Activated naive CD8-positive, alpha-beta T cell treated with anti-CD3 and anti-CD28 coated beads, Interleukin-2, amount 10 ng/mL, durations not matched to agents 7 days and 5 days (primary cell): ENCODE results near the gene FGGY. TPM values are rescaled to one million over a fixed set of nuclear protein-coding genes. Genes with fewer than 3 reads are reported as not detected.

Source experiments
- ATAC-seq: fragments of 150-1000 bp; cut with Tn5 transposase; one replicate; pipeline ENCODE4 v1.10.0; 2021; ENCODE audit warnings: low read depth, moderate library complexity
- POLR2A ChIA-PET: fragments of 350-600 bp; sonication (Branson Sonifier 250); formaldehyde crosslinking; loops from one replicate; lab custom pipeline; 2021; ENCODE audit warnings: antibody characterized with exemption; lab: Charles Lee
- DNase-seq: peaks from one replicate; pipeline ENCODE4 v3.0.0; 2021
- H3K27ac Mint-ChIP-seq: one replicate; pipeline ENCODE4 v1.8.0; 2022; ENCODE audit warnings: mild to moderate bottlenecking, mixed read lengths
- H3K27me3 Mint-ChIP-seq: one replicate; pipeline ENCODE4 v1.8.0; 2022; ENCODE audit warnings: mild to moderate bottlenecking, moderate library complexity, mixed read lengths
- H3K36me3 Mint-ChIP-seq: one replicate; pipeline ENCODE4 v1.8.0; 2021; ENCODE audit warnings: mild to moderate bottlenecking, mixed read lengths
- H3K4me1 Mint-ChIP-seq: one replicate; pipeline ENCODE4 v1.8.0; 2021; ENCODE audit warnings: mixed read lengths
- H3K4me3 Mint-ChIP-seq: one replicate; pipeline ENCODE4 v1.8.0; 2022; ENCODE audit warnings: mild to moderate bottlenecking, moderate library complexity, mixed read lengths
- H3K9me3 Mint-ChIP-seq: one replicate; pipeline ENCODE4 v1.8.0; 2021; ENCODE audit warnings: mixed read lengths
- total RNA-seq, 2 experiments: library from RNA; stranded (reverse); gene quantifications; one replicate each; pipeline ENCODE4 v1.2.3, GENCODE V29; 2021

Gene FGGY
- total RNA-seq, 2 experiments from 2014 or later: 10.1 to 11.7 TPM

GRCh38 chr1:59415286-59415850, 118.5 kb downstream of the FGGY start:
- Mint-ChIP-seq H3K9me3 (peaks cover 1% of the 10 kb centered on the region), H3K27ac (no peak overlapping the region), H3K27me3 (no peaks in the 10 kb centered on the region), H3K4me1 (peaks cover 1% of the 10 kb centered on the region), H3K36me3 (peaks cover 3% of the 10 kb centered on the region), H3K4me3 (no peak overlapping the region)
- POLR2A ChIA-PET: interaction anchor here (0.5 kb wide), 1 partner anchor 630 kb away, joined by 4 read pairs; no protein-coding TSS in a partner anchor
- DNase-seq (no peak), ATAC-seq (no peak)

- H3K4me1 Mint-ChIP-seq: peaks cover 1% of the 10 kb centered on the region
- peaks cover 1% of the 10 kb centered on the region for H3K9me3 Mint-ChIP-seq
- no peaks in the 10 kb centered on the region for H3K27me3 Mint-ChIP-seq
- ATAC-seq: no peak
- DNase-seq: no peak
- H3K36me3 Mint-ChIP-seq: peaks cover 3% of the 10 kb centered on the region
- POLR2A ChIA-PET: interaction anchor here (0.5 kb wide), 1 partner anchor 631 kb away, joined by 4 read pairs; no protein-coding TSS in a partner anchor
- H3K27ac Mint-ChIP-seq: no peak overlapping the region
- H3K4me3 Mint-ChIP-seq: no peak overlapping the region
These were observed 119.0 kb downstream of the FGGY start for GRCh38 chr1:59415881-59416280.

GRCh38 chr1:59417406-59417805, 120.5 kb downstream of the FGGY start:
- no peak overlapping the region for H3K27ac Mint-ChIP-seq
- DNase-seq (no peak), ATAC-seq (no peak)
- no peak overlapping the region for H3K4me3 Mint-ChIP-seq
- H3K36me3 Mint-ChIP-seq: peaks cover 3% of the 10 kb centered on the region
- H3K4me1 Mint-ChIP-seq: peaks cover 1% of the 10 kb centered on the region
- no peaks in the 10 kb centered on the region for H3K27me3 Mint-ChIP-seq
- H3K9me3 Mint-ChIP-seq: peaks cover 1% of the 10 kb centered on the region
- POLR2A ChIA-PET: no interaction called here

GRCh38 chr1:59418363-59419144, 121.7 kb downstream of the FGGY start:
- H3K4me1 Mint-ChIP-seq: peaks cover 1% of the 10 kb centered on the region
- POLR2A ChIA-PET: no interaction called here
- H3K36me3 Mint-ChIP-seq: peaks cover 3% of the 10 kb centered on the region
- DNase-seq: no peak
- H3K9me3 Mint-ChIP-seq: peaks cover 1% of the 10 kb centered on the region
- no peak overlapping the region for H3K4me3 Mint-ChIP-seq
- H3K27ac Mint-ChIP-seq: no peak overlapping the region
- ATAC-seq: no peak
- no peaks in the 10 kb centered on the region for H3K27me3 Mint-ChIP-seq

GRCh38 chr1:59419361-59420140, 122.7 kb downstream of the FGGY start:
- Mint-ChIP-seq H3K27me3 (no peaks in the 10 kb centered on the region), H3K4me1 (peaks cover 1% of the 10 kb centered on the region), H3K36me3 (peaks cover 3% of the 10 kb centered on the region), H3K9me3 (peaks cover 1% of the 10 kb centered on the region), H3K27ac (no peak overlapping the region), H3K4me3 (no peak overlapping the region)
- DNase-seq: no peak
- no peak for ATAC-seq
- POLR2A ChIA-PET: no interaction called here

GRCh38 chr1:59421232-59421920, 124.5 kb downstream of the FGGY start:
- Mint-ChIP-seq H3K27me3 (no peaks in the 10 kb centered on the region), H3K36me3 (peaks cover 3% of the 10 kb centered on the region), H3K4me1 (peaks cover 1% of the 10 kb centered on the region), H3K4me3 (no peak overlapping the region), H3K9me3 (no peaks in the 10 kb centered on the region), H3K27ac (no peak overlapping the region)
- POLR2A ChIA-PET: no interaction called here
- DNase-seq (no peak), ATAC-seq (no peak)

- peaks cover 3% of the 10 kb centered on the region for H3K36me3 Mint-ChIP-seq
- H3K4me3 Mint-ChIP-seq: no peak overlapping the region
- ATAC-seq: no peak
- no peak overlapping the region for H3K27ac Mint-ChIP-seq
- H3K4me1 Mint-ChIP-seq: no peaks in the 10 kb centered on the region
- H3K27me3 Mint-ChIP-seq: no peaks in the 10 kb centered on the region
- no peak for DNase-seq
- POLR2A ChIA-PET: no interaction called here
- no peaks in the 10 kb centered on the region for H3K9me3 Mint-ChIP-seq
These were observed 126.2 kb downstream of the FGGY start for GRCh38 chr1:59422921-59423575.

GRCh38 chr1:59427155-59427554, 130.3 kb downstream of the FGGY start:
- POLR2A ChIA-PET: no interaction called here
- ATAC-seq: no peak
- no peaks in the 10 kb centered on the region for H3K36me3 Mint-ChIP-seq
- DNase-seq: no peak
- no peak overlapping the region for H3K27ac Mint-ChIP-seq
- no peaks in the 10 kb centered on the region for H3K9me3 Mint-ChIP-seq
- no peaks in the 10 kb centered on the region for H3K4me1 Mint-ChIP-seq
- H3K4me3 Mint-ChIP-seq: no peak overlapping the region
- no peaks in the 10 kb centered on the region for H3K27me3 Mint-ChIP-seq

- no peak for DNase-seq
- Mint-ChIP-seq H3K27me3 (no peaks in the 10 kb centered on the region), H3K27ac (no peak overlapping the region), H3K4me3 (no peak overlapping the region), H3K4me1 (peaks cover 2% of the 10 kb centered on the region), H3K36me3 (peaks cover 1% of the 10 kb centered on the region), H3K9me3 (no peaks in the 10 kb centered on the region)
- ATAC-seq: no peak
- POLR2A ChIA-PET: no interaction called here
These were observed 130.9 kb downstream of the FGGY start for GRCh38 chr1:59427784-59428183.

- ATAC-seq (no peak), DNase-seq (no peak)
- no peaks in the 10 kb centered on the region for H3K27me3 Mint-ChIP-seq
- H3K27ac Mint-ChIP-seq: no peak overlapping the region
- POLR2A ChIA-PET: no interaction called here
- peaks cover 2% of the 10 kb centered on the region for H3K4me1 Mint-ChIP-seq
- H3K4me3 Mint-ChIP-seq: no peak overlapping the region
- no peaks in the 10 kb centered on the region for H3K9me3 Mint-ChIP-seq
- H3K36me3 Mint-ChIP-seq: peaks cover 1% of the 10 kb centered on the region
These were observed 131.9 kb downstream of the FGGY start for GRCh38 chr1:59428828-59429227.

- DNase-seq (no peak), ATAC-seq (no peak)
- H3K27me3 Mint-ChIP-seq: no peaks in the 10 kb centered on the region
- H3K4me1 Mint-ChIP-seq: peaks cover 5% of the 10 kb centered on the region
- POLR2A ChIA-PET: no interaction called here
- no peak overlapping the region for H3K4me3 Mint-ChIP-seq
- no peaks in the 10 kb centered on the region for H3K9me3 Mint-ChIP-seq
- H3K27ac Mint-ChIP-seq: no peak overlapping the region
- H3K36me3 Mint-ChIP-seq: peaks cover 1% of the 10 kb centered on the region
These were observed 132.8 kb downstream of the FGGY start for GRCh38 chr1:59429656-59430055.

GRCh38 chr1:59431566-59432294, 134.8 kb downstream of the FGGY start:
- Mint-ChIP-seq H3K36me3 (peaks cover 1% of the 10 kb centered on the region), H3K27me3 (no peaks in the 10 kb centered on the region), H3K9me3 (no peaks in the 10 kb centered on the region), H3K27ac (no peak overlapping the region), H3K4me1 (peaks cover 5% of the 10 kb centered on the region), H3K4me3 (no peak overlapping the region)
- DNase-seq (no peak), ATAC-seq (no peak)
- POLR2A ChIA-PET: no interaction called here
